Activated T-helper 1 cell treated with anti-CD3 and anti-CD28 coated beads, Interleukin-12 subunit alpha, Interleukin-12 subunit beta, Interleukin-2, Interleukin-4 antibody, amounts not matched to agents 30 ng/mL and 10 ng/mL and 1 ng/mL, durations not matched to agents 14 hours and 24 hours and 36 hours (primary cell): ENCODE data around the gene OR5C1. TPM values are rescaled to one million over a fixed set of nuclear protein-coding genes. Genes with fewer than 3 reads are reported as not detected.

ENCODE experiments used
- DNase-seq: peaks from one replicate; pipeline ENCODE4 v3.0.0; 2021; ENCODE audit warnings: low spot score
- H3K27ac Mint-ChIP-seq: one replicate; pipeline ENCODE4 v1.8.0; 2021; ENCODE audit warnings: mild to moderate bottlenecking, mixed read lengths
- H3K27me3 Mint-ChIP-seq: one replicate; pipeline ENCODE4 v1.8.0; 2022; ENCODE audit warnings: mild to moderate bottlenecking, moderate library complexity, mixed read lengths; ENCODE audit not compliant: insufficient read depth
- H3K36me3 Mint-ChIP-seq: one replicate; pipeline ENCODE4 v1.8.0; 2021; ENCODE audit warnings: low read depth, mixed read lengths
- H3K4me1 Mint-ChIP-seq: one replicate; pipeline ENCODE4 v1.8.0; 2021; ENCODE audit warnings: low read depth, mixed read lengths
- H3K4me3 Mint-ChIP-seq: one replicate; pipeline ENCODE4 v1.8.0; 2021; ENCODE audit warnings: mild to moderate bottlenecking, moderate library complexity, mixed read lengths
- H3K9me3 Mint-ChIP-seq: one replicate; pipeline ENCODE4 v1.8.0; 2021; ENCODE audit warnings: mixed read lengths
- intact Hi-C: fragments of 100-400 bp; cut with micrococcal nuclease; formaldehyde crosslinking; loops from one replicate; pipeline ENCODE4 v1.15.1; 2024
- total RNA-seq: library from RNA; stranded (reverse); gene quantifications from 2 replicates; pipeline ENCODE4 v1.2.3, GENCODE V29; 2022

The OR5C1 gene
- total RNA-seq, result not detected in 2 replicates

DNA sequence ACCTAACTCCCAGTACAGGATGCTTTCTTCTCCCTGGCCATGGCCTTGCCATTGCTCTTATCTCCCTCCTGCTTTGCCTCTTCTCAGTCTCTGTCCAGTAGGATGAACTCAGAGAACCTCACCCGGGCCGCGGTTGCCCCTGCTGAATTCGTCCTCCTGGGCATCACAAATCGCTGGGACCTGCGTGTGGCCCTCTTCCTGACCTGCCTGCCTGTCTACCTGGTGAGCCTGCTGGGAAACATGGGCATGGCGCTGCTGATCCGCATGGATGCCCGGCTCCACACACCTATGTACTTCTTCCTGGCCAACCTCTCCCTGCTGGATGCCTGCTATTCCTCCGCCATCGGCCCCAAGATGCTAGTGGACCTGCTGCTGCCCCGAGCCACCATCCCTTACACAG, at the start of gene OR5C1:
Gene OR5C1, plus strand, starts transcription at position 103 of the 400 bp plus-strand sequence. Its CDS starts 0 bp downstream, at position 103.
- Mint-ChIP-seq H3K4me3 (no peak within 1 kb of the TSS), H3K4me1 (no peaks in the 10 kb centered on the region), H3K36me3 (no peaks in the 10 kb centered on the region), H3K27ac (no peak within 1 kb of the TSS), H3K9me3 (peaks cover under 1% of the 10 kb centered on the region), H3K27me3 (no peaks in the 10 kb centered on the region)
- intact Hi-C loops, result no loop called here
- DNase-seq, result no peak

DNA sequence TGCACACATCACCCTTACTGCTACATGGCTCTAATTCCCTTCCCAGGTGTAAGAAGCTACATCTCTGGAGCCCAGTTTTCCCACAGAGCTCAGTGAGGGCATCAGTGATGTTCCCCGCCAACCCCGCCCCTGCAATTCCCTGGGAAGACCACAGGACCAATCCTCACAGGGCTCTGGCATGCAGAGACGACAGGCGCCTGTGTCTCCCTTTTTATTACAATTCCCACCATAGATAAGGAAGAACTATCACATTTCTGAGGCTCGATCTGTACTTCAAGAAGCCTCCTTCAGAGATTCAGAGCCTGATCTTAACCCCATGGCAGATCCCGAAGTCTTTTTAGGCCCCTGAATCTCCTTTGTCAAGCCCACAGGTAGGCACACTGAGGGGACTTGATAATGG, 46.7 kb upstream of the OR5C1 start, which contains the start of gene OR1L6:
Gene OR1L6, plus strand, starts transcription at position 301 of the 400 bp plus-strand sequence. CDS start 7,545 bp downstream, outside the sequence.
- Mint-ChIP-seq H3K36me3 (no peaks in the 10 kb centered on the region), H3K4me3 (no peak within 1 kb of the TSS), H3K27me3 (no peaks in the 10 kb centered on the region), H3K9me3 (peaks cover 11% of the 10 kb centered on the region), H3K4me1 (no peaks in the 10 kb centered on the region), H3K27ac (no peak within 1 kb of the TSS)
- no peak for DNase-seq
- intact Hi-C loops, result no loop called here

DNA sequence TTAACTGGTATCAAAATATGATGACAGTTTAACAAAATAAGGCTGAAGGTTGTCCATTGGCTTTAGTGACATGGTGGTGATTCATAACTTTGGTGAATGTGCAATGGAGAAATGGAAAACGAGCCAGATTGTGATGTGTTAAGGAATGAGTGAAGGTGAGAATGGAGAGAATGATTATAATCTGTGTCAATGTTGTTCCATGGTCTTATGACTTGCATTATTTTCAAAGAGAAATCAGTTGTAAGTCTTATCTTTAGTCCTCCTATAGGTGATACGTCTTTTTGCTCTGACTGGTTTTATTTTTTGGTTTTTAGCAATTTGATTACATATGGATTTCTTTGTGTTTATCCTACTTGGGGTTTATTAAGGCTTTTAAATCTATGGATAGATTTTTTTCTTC, 33.9 kb upstream of the OR5C1 start:
- H3K36me3 Mint-ChIP-seq, result no peaks in the 10 kb centered on the region
- no peaks in the 10 kb centered on the region for H3K27me3 Mint-ChIP-seq
- H3K4me1 Mint-ChIP-seq, result no peaks in the 10 kb centered on the region
- no peak overlapping the region for H3K27ac Mint-ChIP-seq
- no peak overlapping the region for H3K4me3 Mint-ChIP-seq
- intact Hi-C loops, result no loop called here
- H3K9me3 Mint-ChIP-seq, result peaks cover 18% of the 10 kb centered on the region
- DNase-seq, result no peak

DNA sequence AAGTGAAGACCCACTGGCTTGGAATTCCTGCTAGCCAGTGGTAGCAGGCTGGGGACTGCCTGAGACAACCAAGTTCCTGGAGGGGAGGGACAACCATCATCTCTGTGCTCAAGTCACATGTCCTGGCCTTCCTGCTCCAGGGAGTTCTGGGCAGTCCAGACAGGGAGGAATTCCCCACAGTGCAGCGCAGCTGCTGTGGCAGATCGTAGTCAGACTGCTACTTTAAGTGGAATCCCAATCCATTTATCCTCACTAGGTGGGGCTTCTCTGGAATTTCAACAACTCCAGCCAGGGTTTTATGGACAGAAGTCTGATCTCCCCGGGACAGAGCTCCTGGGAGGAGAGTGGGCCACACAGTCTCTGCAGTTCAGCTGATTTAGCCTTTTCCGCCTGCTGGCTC, 20.9 kb upstream of the OR5C1 start:
- no peak overlapping the region for H3K27ac Mint-ChIP-seq
- H3K27me3 Mint-ChIP-seq, result peaks cover 2% of the 10 kb centered on the region
- DNase-seq, result no peak
- peaks cover 34% of the 10 kb centered on the region for H3K9me3 Mint-ChIP-seq
- H3K4me3 Mint-ChIP-seq, result no peak overlapping the region
- H3K36me3 Mint-ChIP-seq, result no peaks in the 10 kb centered on the region
- no peaks in the 10 kb centered on the region for H3K4me1 Mint-ChIP-seq
- intact Hi-C loops, result no loop called here

DNA sequence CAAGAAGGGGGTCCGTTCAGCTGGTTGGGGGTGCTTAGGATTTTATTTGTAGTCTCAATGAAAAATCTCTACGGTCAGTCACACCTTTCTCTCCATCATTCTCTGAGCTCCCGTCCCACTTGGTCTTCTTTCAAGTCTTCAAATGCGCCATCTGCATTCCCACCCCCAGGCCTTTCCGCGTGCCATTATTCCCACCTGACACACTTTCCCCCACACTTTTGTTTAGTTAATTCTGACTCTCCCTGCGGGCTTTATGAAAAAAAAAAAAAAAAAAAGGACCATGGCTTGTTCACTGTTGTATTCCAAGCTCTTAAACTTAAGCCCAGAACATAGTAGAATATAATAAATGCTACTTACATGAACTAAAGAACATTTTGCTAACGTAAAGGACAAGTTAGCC, 11.7 kb upstream of the OR5C1 start:
- Mint-ChIP-seq H3K36me3 (no peaks in the 10 kb centered on the region), H3K27ac (no peak overlapping the region), H3K27me3 (no peaks in the 10 kb centered on the region), H3K9me3 (peaks cover 13% of the 10 kb centered on the region), H3K4me1 (no peaks in the 10 kb centered on the region), H3K4me3 (no peak overlapping the region)
- intact Hi-C loops, result no loop called here
- no peak for DNase-seq

DNA sequence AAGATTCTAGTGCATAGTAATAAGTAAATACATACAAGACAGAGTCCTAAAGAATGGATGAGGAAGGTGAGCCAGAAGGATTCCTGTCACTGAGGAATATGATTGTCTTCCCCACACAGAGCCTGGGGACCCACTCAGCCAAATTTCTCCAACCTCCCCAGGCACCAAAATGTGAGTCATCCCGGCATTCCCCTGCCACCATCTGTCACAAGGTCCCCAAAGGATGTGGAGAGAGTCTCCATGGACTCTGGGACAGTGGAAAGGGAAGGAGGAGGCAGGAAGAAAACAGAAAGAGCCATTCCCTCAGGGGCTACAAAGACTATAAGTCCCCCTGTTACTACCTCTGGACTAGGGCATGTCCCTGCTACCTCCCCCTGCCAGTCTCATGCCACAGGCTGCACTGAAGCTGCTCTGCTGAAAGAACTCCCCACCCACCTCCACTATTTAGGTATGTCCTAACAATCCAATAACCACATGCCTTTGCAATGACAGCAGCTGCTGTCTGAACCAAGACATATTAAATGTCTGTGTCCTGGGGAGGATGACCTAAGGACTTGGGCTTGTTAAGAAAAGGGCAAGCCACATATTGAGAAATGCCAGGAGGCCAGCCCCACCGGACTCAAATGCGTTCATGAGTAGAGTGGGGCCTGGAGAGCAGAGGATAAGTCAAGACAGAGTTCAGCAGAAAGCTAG, 10.7 kb upstream of the OR5C1 start:
- no peak overlapping the region for H3K4me3 Mint-ChIP-seq
- H3K27me3 Mint-ChIP-seq, result no peaks in the 10 kb centered on the region
- no peaks in the 10 kb centered on the region for H3K36me3 Mint-ChIP-seq
- intact Hi-C loops, result no loop called here
- H3K27ac Mint-ChIP-seq, result no peak overlapping the region
- DNase-seq, result no peak
- H3K9me3 Mint-ChIP-seq, result peaks cover 6% of the 10 kb centered on the region
- no peaks in the 10 kb centered on the region for H3K4me1 Mint-ChIP-seq

DNA sequence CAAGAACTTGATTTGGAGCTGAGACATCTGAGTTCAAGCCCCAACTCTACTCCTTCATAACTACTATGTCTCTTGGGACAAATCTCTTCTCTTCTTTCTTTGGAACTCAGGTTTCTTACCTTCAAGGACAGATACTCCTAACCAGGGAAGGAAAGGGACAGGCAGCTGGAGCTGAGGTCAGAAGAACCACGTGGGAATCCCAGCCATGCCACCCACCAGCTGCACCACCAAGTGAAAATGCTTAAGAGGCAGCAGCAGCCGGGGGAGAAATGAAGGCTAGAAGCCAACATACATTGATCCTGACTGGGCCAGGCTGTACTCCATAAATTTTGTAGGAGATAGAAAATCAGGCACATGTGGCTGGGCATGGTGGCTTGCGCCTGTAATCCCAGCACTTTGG, 9.6 kb upstream of the OR5C1 start:
- no peaks in the 10 kb centered on the region for H3K4me1 Mint-ChIP-seq
- no peaks in the 10 kb centered on the region for H3K36me3 Mint-ChIP-seq
- H3K4me3 Mint-ChIP-seq, result no peak overlapping the region
- no peaks in the 10 kb centered on the region for H3K27me3 Mint-ChIP-seq
- no peaks in the 10 kb centered on the region for H3K9me3 Mint-ChIP-seq
- no peak overlapping the region for H3K27ac Mint-ChIP-seq
- no peak for DNase-seq
- intact Hi-C loops, result no loop called here

DNA sequence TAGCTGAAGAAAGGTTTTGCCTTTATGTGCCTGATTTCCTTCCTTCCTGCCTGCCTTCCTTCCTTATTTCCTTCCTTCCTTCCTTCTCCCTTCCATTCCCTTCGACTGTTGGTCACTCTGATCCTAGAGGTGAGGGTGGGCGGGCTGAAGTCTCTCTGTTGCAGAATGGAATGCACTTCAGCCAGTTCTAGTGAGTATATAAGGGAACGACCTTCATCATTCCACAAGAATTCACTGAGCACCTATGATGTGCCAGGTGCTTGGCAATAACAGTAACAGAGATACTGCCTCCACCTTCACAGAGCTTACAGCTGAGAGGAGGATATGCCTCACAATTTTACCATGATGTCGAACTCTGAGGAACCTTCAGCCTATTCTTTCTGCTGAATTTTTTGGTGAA, 8.7 kb upstream of the OR5C1 start:
- no peaks in the 10 kb centered on the region for H3K36me3 Mint-ChIP-seq
- no peaks in the 10 kb centered on the region for H3K4me1 Mint-ChIP-seq
- H3K27ac Mint-ChIP-seq, result no peak overlapping the region
- H3K9me3 Mint-ChIP-seq, result no peaks in the 10 kb centered on the region
- no peak for DNase-seq
- H3K4me3 Mint-ChIP-seq, result no peak overlapping the region
- intact Hi-C loops, result no loop called here
- H3K27me3 Mint-ChIP-seq, result no peaks in the 10 kb centered on the region

DNA sequence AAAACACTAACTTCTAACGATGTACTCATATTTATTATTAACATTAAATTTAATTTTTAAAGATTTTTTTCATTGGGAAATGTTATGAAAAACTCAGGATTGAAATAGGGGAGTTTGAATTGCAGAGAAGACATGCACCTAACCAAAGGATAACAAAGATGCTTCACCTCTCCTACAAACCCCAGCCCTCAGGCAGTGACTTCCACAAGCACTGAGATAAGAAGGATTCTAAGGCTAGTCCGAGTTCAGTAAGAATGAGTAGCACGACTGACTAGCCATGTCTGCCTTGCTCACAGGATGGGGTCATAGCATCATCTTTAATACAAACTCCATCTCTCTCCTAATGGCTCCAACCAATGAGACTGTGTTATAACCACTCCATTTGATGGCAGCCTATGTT, 7.1 kb upstream of the OR5C1 start:
- no peaks in the 10 kb centered on the region for H3K4me1 Mint-ChIP-seq
- H3K27me3 Mint-ChIP-seq, result no peaks in the 10 kb centered on the region
- H3K4me3 Mint-ChIP-seq, result no peak overlapping the region
- H3K27ac Mint-ChIP-seq, result no peak overlapping the region
- no peaks in the 10 kb centered on the region for H3K9me3 Mint-ChIP-seq
- no peaks in the 10 kb centered on the region for H3K36me3 Mint-ChIP-seq
- intact Hi-C loops, result no loop called here
- no peak for DNase-seq

DNA sequence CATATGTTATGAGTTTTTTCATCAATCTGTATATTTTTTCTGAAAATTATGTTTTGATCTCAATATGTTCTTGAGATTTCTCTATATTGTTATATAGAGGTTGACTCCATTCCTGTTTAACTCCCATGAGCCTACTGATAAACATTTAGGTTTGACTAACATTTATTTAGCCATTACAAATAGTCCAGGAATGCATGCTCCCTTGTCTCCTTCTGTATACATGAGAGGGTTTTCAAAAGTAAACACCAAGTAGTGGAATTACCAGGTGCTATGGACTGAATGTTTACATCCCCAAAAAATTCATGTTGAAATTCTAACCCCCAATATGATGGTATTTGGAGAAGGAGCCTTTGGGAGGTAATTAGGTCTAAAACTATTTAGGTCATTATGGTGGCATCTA, 3.5 kb upstream of the OR5C1 start:
- intact Hi-C loops, result no loop called here
- no peak for DNase-seq
- Mint-ChIP-seq H3K9me3 (no peaks in the 10 kb centered on the region), H3K27me3 (no peaks in the 10 kb centered on the region), H3K27ac (no peak overlapping the region), H3K36me3 (no peaks in the 10 kb centered on the region), H3K4me3 (no peak overlapping the region), H3K4me1 (no peaks in the 10 kb centered on the region)

DNA sequence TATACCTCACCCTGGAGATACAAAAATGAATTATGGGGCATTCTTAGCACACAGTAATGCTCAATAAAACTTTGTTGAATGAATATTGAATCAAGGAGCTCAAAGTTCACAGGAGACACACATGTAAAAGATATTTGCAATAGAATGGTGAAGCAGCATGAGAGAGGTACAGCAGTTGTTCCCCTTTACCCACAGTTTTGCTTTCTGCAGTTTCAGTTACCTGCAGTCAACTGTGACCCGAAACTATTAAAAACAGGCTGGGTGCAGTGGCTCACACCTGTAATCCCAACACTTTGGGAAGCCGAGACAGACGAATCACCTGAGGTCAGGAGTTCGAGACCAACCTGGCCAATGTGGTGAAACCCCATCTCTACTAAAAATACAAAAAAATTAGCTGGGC, 2.4 kb upstream of the OR5C1 start:
- no peak overlapping the region for H3K4me3 Mint-ChIP-seq
- DNase-seq, result no peak
- no peaks in the 10 kb centered on the region for H3K4me1 Mint-ChIP-seq
- H3K27ac Mint-ChIP-seq, result no peak overlapping the region
- no peaks in the 10 kb centered on the region for H3K9me3 Mint-ChIP-seq
- H3K36me3 Mint-ChIP-seq, result no peaks in the 10 kb centered on the region
- H3K27me3 Mint-ChIP-seq, result no peaks in the 10 kb centered on the region
- intact Hi-C loops, result no loop called here

DNA sequence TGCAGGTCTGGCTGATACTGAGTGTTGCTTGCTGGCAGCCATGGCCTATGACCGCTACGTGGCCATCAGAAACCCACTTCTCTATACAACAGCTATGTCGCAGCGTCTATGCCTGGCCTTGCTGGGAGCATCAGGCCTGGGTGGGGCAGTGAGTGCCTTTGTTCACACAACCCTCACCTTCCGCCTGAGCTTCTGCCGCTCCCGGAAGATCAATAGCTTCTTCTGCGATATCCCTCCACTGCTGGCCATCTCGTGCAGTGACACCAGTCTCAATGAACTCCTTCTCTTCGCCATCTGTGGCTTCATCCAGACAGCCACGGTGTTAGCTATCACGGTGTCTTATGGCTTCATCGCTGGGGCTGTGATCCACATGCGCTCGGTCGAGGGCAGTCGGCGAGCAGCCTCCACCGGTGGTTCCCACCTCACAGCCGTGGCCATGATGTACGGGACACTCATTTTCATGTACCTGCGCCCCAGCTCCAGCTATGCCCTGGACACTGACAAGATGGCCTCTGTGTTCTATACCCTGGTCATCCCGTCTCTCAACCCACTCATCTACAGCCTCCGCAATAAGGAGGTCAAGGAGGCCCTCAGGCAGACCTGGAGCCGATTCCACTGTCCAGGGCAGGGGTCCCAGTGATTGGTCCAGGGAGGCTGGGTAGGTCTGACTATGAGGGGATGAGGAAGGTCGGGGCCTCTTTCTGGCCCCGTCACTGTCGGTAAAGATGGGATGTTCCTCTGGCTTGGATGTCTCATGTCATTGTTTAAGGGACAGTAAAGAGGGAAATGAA, 718 bp downstream of the OR5C1 start:
- H3K9me3 Mint-ChIP-seq, result peaks cover 4% of the 10 kb centered on the region
- no peaks in the 10 kb centered on the region for H3K36me3 Mint-ChIP-seq
- H3K27me3 Mint-ChIP-seq, result no peaks in the 10 kb centered on the region
- no peak for DNase-seq
- no peak overlapping the region for H3K27ac Mint-ChIP-seq
- no peaks in the 10 kb centered on the region for H3K4me1 Mint-ChIP-seq
- intact Hi-C loops, result no loop called here
- H3K4me3 Mint-ChIP-seq, result no peak overlapping the region

DNA sequence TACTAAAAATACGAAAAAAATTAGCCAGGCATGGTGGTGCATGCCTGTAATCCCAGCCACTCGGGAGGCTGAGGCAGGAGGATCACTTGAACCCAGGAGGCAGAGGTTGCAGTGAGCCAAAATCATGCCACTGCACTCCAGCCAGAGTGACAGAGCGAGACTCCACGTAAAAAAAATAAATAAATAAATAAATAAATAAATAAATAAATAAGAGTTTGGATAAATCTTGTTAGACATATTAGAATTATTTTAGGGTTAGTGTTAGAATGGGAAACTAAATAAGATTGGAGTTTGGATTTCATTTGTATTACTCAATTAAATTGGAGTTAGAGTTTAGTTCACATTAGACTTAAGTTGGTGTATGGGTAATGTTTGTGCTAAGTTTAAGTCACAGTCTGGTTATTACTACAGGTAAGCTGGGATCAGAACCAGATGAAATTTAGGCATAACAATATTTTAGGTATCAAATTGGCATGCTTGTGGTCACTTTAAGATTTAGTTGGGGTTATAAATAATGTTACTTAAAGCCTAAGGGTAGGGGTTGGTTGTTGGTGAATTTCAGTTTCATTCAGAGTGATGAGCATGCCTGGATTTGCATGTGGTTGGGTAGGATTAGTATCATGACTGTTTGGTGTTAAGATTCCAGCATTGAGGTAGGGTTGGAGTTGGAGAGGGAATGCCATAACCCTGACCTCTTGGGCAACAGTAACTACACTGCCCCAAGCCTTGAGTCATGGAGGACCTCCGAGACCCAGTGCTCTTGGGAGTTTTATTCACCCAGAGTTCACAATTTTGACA, 3.3 kb downstream of the OR5C1 start:
- Mint-ChIP-seq H3K9me3 (peaks cover 4% of the 10 kb centered on the region), H3K27ac (no peak overlapping the region), H3K4me1 (no peaks in the 10 kb centered on the region), H3K36me3 (no peaks in the 10 kb centered on the region), H3K4me3 (no peak overlapping the region), H3K27me3 (no peaks in the 10 kb centered on the region)
- DNase-seq, result no peak
- intact Hi-C loops, result no loop called here
